NCI-H2171 (cell line): Measurements from ENCODE around the gene TMTC4.

Experiments used
- DNase-seq: peaks from one replicate; lab custom pipeline; 2025; lab: John Stamatoyannopoulos, UW

Gene TMTC4

DNA sequence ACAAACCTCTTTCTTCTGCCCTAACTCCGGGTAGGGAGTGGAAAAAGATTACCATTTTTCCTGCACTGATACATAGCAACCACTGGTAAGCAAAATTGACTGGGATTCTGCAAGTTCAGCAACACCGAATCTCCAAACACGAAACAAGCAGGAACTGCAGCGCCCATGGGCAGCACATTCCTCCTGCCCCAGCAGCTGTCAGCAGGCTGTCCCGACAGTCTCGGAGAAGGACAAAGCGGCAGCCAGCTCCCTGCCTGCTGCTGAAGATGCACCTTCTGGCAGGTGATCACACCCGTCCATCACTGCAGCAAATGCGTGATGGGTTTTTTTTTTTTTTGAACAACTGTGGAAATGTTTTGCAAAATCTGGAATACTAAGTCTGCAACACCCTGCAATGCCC, 6.7 kb downstream of the TMTC4 start:
- no peak for DNase-seq

DNA sequence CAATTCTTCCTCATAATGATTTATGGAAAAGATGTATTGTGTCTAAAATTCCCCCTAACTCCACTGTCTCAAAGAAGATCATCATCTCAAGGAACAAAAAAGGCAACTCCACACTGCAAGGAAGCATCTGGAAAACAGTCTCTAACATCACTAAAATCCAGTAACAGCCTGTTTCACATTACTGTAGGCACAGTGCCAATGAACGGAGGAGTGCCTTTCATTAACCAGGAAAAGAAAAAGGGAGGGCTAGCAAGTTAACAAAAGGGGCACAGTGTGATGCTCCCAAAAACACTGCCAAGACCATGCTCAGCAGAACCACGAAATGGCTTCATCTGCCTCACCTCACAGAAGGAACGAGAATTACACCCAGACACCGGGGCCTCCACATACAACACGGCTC, 8.5 kb downstream of the TMTC4 start:
- DNase-seq = peak; percentile 29

DNA sequence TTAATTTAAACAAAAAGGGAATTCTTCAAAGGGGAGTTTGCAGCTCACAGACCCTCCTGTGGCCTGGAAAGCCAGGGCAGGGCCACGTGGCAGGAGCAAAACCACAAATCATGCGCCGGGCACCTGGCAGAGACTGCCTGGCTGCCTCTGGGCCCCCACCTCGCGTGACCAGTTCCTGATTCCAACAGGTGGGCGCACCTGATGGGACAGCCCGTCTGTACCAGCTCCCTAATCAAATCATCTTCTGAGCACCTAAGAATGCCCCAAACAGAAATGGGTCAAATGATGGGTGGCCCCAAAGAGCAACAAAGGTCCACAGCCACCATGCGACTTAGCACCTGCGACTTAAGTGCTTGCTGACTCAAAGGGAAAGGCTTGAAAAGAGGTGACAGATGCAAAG, 9.2 kb downstream of the TMTC4 start:
- no peak for DNase-seq

DNA sequence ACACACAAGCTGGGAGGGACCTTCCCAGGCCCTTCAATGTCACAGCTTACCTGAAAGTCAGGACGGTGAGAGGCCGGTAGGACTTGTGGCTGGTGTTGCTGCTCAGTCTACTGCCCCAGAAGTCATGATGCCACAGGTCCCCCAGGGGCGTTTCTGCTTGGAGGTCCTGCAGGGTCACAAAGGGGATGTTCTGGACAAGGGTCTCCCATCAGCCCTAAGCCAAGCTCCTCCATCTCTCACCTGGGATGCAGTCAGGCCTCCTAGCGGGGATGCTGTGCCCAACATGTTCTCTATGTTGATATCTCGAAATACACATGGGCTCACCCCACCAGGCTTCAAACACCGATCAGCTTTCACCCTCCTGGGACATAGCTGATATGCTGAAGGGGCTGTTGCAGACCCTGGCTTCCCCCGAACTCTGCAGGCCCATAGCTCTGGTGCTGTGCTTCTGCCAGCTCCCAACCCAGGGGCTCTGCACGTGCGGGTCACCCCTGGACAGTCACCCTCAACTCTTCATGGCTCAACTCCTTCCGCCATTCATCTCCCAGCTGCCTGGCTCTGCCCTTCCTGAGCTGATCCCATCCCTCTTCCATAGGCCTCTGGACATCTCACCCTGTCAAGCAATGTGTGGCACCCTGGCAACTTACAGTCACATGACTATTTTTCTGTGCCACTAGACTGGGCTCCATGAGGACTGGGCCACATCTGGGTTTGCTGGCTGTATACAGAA, 10.3 kb downstream of the TMTC4 start:
- DNase-seq = no peak

- no peak for DNase-seq
These were observed 12.0 kb downstream of the TMTC4 start for GRCh38 chr13:100662468-100663211.

DNA sequence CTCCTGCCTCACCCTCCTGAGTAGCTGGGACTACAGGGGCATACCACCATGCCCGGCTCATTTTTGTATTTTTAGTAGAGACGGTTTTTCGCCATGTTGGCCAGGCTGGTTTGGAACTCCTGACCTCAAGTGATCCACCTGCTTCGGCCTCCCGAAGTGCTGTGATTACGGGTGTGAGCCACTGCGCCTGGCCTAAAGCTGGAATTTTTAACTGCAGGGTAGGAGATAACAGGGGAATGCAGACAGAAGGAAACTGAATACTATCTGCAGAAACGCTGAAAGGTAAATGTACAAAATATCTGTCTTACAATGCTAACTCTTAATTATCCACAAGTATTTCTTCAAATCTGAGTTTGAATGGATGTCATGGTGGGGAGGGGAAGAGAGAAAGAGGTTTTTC, 13.8 kb downstream of the TMTC4 start:
- no peak for DNase-seq

DNA sequence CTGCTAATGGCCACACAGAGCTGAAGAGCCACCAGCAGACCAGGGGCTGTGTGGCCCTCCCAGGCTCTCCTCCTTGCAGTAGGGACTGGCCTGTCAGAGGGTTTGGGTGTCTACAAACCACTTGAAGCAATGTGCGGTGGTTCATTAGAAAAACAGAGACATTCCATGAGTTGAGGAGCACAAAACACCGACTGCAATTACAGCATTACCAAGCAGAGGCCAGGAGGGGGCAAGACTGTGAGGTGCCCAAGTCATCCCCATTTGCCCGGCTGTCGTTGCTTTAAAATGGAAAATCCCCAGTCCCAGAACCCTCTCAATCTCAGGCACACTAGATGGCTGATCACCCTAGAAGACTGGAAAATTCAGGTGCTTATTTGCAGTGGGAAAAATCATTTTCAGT, 15.0 kb downstream of the TMTC4 start:
- DNase-seq = no peak

- DNase-seq = no peak
These were observed 16.2 kb downstream of the TMTC4 start for GRCh38 chr13:100658363-100658762.

DNA sequence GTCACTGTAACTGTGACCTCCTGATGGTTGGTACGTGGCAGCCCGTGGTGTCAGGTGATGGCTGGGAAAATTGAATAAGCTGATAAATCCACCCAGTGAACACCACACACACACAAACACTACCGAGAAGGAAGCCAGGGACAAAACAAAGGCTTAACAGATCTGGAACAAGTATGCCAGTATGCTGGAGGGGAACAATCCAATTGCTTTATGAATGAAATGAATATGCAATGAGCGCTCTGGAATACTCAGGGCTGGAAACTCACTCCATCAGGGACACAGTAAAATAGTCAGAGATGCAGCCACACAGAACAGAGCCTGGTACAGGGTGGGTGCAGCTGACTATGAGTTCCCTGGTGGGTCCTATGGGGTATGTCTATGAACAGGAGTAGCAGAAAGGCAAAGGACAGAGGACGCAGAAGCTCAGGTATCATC, 16.7 kb downstream of the TMTC4 start:
- no peak for DNase-seq

DNA sequence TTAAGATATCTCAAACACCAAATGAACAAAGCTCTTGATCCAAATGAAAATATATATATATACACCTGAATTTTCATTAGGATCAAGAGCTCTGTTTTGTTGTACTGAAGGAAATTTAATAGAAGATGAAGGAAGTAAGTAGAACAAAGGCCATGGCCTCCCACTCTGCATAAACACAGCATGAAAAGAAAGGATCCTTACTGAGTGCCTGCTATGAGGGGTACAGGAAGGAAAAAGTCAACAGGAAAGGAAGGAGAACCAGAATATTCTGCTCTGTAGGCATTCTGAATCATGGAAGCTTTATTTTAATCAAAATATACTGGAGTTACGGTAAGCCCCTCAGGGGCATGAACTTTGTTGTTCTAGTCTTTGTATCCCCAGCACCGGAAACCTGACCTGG, 22.1 kb downstream of the TMTC4 start:
- no peak for DNase-seq

GRCh38 chr13:100650326-100650725, 24.3 kb downstream of the TMTC4 start:
- DNase-seq = peak; percentile 66

GRCh38 chr13:100648354-100648753, 26.2 kb downstream of the TMTC4 start:
- no peak for DNase-seq

- no peak for DNase-seq
These were observed 27.7 kb downstream of the TMTC4 start for GRCh38 chr13:100646871-100647270.

- DNase-seq = peak; percentile 18
These were observed 28.4 kb downstream of the TMTC4 start for GRCh38 chr13:100646030-100646673.

- DNase-seq = no peak
These were observed 29.2 kb downstream of the TMTC4 start for GRCh38 chr13:100645382-100645781.

DNA sequence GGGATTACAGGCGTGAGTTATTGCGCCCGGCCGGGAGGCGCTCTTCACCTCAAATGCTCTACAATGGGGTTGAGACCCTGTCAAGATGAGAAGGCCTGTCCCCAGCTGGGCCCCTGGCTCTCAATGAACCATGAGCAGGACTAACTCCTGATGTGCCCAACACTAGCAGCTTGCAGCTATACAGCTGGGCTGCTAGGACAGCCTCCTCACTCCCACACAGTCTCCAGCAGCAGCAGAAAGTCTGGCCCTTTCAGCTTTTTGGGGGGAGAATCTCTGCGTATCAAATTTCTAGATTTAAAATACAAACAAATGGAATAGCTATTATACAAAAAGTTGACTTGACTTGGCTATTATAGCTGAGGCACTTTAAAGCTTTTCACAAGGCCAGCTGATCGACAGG, 30.2 kb downstream of the TMTC4 start:
- DNase-seq = no peak

DNA sequence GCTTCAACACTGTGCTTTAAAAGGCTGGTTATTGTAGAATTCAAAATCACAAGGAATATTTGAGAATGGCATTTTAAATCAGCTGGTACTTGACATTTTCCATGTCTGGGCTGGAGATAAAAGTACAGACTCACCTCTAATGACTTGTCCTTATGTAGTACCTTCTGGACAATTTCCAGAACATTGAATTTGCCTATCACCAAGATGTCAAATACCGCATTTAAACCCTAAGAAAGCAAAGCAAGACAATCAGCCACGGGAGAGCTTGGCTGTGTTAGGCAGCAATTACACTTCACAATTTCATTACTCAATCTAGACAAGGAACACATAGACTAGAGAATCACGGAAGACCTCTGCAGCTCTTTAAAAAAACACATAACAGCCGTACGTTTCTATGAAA, 36.8 kb downstream of the TMTC4 start:
- DNase-seq = no peak

GRCh38 chr13:100637380-100637779, 37.2 kb downstream of the TMTC4 start:
- DNase-seq = no peak

DNA sequence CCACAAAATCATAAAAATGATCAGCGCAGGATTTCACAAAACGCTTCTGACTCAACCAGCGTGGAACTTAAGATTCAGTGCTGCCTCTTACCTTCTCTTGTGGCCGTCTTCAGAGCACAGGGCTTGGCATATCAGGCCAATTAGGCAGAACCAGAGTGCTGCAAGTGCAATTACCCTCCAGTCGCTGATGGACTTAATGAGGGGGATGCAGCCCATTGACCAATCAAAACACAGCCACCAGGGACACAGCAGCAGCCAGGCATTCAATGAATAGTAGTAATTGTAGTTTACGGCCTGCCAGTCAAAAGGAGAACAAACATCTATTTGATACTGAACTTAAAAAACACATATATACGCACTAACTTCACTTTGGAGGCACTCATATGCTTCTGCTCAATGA, 38.2 kb downstream of the TMTC4 start:
- no peak for DNase-seq

GRCh38 chr13:100636004-100636403, 38.6 kb downstream of the TMTC4 start:
- no peak for DNase-seq

- DNase-seq = no peak
These were observed 39.9 kb downstream of the TMTC4 start for GRCh38 chr13:100634696-100635095.

- no peak for DNase-seq
These were observed 41.1 kb downstream of the TMTC4 start for GRCh38 chr13:100633461-100633860.

DNA sequence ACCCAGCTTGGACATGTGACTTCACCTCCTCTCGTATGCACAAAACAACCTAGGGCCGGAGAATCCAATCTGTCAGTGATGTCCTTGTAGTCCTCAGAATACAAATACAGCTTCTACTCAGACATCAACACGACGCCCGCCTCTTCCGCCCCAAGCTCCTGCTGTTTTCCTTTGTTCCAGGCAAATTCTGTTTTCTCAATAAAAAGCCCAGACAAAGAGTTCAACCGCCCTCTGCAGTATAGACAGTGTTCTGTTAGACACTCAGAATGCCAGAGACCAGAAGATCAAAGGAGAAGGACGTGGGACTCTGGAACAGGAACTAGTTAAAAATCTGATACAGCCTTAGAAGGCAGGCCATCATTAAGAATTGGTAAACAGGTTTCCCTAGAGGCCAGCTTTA, 44.0 kb downstream of the TMTC4 start:
- no peak for DNase-seq
